Osteoblast (primary cell): ENCODE data around the gene PDCD1LG2. TPM values are rescaled to one million over a fixed set of nuclear protein-coding genes. Genes with fewer than 3 reads are reported as not detected.
A peak's percentile ranks its signal among the peaks of the same experiment; 100 is the strongest.
"Not testable (repeated sequence)": the region's sequence is repeated elsewhere in the genome, so short reads cannot be mapped to it uniquely, and the experiment has no call there.

Experiments used
- DNase-seq: peaks from one replicate; pipeline ENCODE4 v3.0.0; 2011; ENCODE audit warnings: low spot score, mixed read lengths; ENCODE audit not compliant: insufficient read length; ENCODE audit errors: missing footprints
- H2AFZ ChIP-seq: 2 replicates; pipeline ENCODE4 v1.6.0; 2011; ENCODE audit warnings: mild to moderate bottlenecking, low read length
- H3K27ac ChIP-seq: 2 replicates; pipeline ENCODE4 v1.5.1; 2011; ENCODE audit warnings: mild to moderate bottlenecking, low read depth, low read length, moderate library complexity
- H3K27me3 ChIP-seq: 2 replicates; pipeline ENCODE4 v1.6.0; 2012; ENCODE audit warnings: mild to moderate bottlenecking, control low read depth, inconsistent platforms, low read length, moderate library complexity; ENCODE audit not compliant: insufficient read depth
- H3K36me3 ChIP-seq: 2 replicates; pipeline ENCODE4 v1.5.1; 2011; ENCODE audit warnings: mild to moderate bottlenecking, low read length, control low read depth, moderate library complexity; ENCODE audit not compliant: insufficient read depth
- H3K4me1 ChIP-seq: 2 replicates; pipeline ENCODE4 v1.5.1; 2011; ENCODE audit warnings: mild to moderate bottlenecking, low read length, control low read depth, moderate library complexity; ENCODE audit not compliant: insufficient read depth
- H3K4me2 ChIP-seq: 2 replicates; pipeline ENCODE4 v1.6.0; 2011; ENCODE audit warnings: mild to moderate bottlenecking, low read length; ENCODE audit not compliant: insufficient read depth
- H3K4me3 ChIP-seq: fragments of 200-600 bp; sonication (generic); 3 replicates; pipeline ENCODE4 v1.5.1; 2012; ENCODE audit warnings: mild to moderate bottlenecking, low read length, inconsistent platforms; ENCODE audit not compliant: insufficient read depth
- H3K79me2 ChIP-seq: 2 replicates; pipeline ENCODE4 v1.6.0; 2012; ENCODE audit warnings: mild to moderate bottlenecking, low read length, control low read depth, inconsistent platforms; ENCODE audit not compliant: insufficient read depth
- H3K9me3 ChIP-seq: 2 replicates; pipeline ENCODE4 v1.5.1; 2011; ENCODE audit warnings: low read depth, low read length, control low read depth
- H4K20me1 ChIP-seq: 2 replicates; pipeline ENCODE4 v1.6.0; 2012; ENCODE audit warnings: mild to moderate bottlenecking, low read length, control low read depth; ENCODE audit not compliant: insufficient read depth
- total RNA-seq: library from RNA; depleted of rRNA; stranded (reverse); fragments of >200 nt; gene quantifications from 2 replicates; pipeline ENCODE4 v1.2.3, GENCODE V29; 2012
- TF ChIP-seq, protein P1 (sequence below): IDR thresholded peaks from 2 replicates; pipeline ENCODE4 v1.5.1; 2011; ENCODE audit warnings: mild to moderate bottlenecking, low read depth, low read length, moderate library complexity; ENCODE audit errors: extremely low read depth

Gene PDCD1LG2
- total RNA-seq, result 4.7 and 5.3 TPM in 2 replicates

DNA sequence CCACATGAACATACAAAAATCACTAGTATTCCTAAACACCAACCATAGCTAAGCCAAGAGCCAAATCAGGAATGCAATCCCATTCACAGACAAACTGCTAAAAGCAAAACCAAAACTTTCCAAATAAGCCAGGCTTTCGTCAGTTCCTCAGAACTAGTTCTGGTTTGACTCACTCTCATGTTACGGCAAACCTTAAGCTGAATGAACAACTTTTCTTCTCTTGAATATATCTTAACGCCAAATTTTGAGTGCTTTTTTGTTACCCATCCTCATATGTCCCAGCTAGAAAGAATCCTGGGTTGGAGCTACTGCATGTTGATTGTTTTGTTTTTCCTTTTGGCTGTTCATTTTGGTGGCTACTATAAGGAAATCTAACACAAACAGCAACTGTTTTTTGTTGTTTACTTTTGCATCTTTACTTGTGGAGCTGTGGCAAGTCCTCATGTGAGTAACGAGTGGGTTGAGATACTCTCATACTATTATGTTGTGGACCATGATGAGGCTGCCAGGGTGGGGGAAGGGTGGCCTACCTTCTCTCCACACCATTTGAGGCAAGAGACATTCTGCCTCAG, at the start of gene PDCD1LG2:
TSS of gene PDCD1LG2 (plus strand) at position 172 of the 572 bp plus-strand sequence. CDS start 12,016 bp downstream, outside the sequence.
- Histone ChIP-seq H3K4me1 (peaks cover 53% of the 10 kb centered on the region), H4K20me1 (no peaks in the 10 kb centered on the region), H3K9me3 (no peaks in the 10 kb centered on the region), H2AFZ (peak within 1 kb of the TSS; percentile 81), H3K4me2 (peak within 1 kb of the TSS; percentile 97), H3K4me3 (peak within 1 kb of the TSS; percentile 75), H3K79me2 (peaks cover 42% of the 10 kb centered on the region), H3K27me3 (no peaks in the 10 kb centered on the region), H3K27ac (peak within 1 kb of the TSS; percentile 96), H3K36me3 (no peaks in the 10 kb centered on the region)
- TF ChIP-seq, protein P1, sequence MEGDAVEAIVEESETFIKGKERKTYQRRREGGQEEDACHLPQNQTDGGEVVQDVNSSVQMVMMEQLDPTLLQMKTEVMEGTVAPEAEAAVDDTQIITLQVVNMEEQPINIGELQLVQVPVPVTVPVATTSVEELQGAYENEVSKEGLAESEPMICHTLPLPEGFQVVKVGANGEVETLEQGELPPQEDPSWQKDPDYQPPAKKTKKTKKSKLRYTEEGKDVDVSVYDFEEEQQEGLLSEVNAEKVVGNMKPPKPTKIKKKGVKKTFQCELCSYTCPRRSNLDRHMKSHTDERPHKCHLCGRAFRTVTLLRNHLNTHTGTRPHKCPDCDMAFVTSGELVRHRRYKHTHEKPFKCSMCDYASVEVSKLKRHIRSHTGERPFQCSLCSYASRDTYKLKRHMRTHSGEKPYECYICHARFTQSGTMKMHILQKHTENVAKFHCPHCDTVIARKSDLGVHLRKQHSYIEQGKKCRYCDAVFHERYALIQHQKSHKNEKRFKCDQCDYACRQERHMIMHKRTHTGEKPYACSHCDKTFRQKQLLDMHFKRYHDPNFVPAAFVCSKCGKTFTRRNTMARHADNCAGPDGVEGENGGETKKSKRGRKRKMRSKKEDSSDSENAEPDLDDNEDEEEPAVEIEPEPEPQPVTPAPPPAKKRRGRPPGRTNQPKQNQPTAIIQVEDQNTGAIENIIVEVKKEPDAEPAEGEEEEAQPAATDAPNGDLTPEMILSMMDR, result no peak
- DNase-seq, result no peak

DNA sequence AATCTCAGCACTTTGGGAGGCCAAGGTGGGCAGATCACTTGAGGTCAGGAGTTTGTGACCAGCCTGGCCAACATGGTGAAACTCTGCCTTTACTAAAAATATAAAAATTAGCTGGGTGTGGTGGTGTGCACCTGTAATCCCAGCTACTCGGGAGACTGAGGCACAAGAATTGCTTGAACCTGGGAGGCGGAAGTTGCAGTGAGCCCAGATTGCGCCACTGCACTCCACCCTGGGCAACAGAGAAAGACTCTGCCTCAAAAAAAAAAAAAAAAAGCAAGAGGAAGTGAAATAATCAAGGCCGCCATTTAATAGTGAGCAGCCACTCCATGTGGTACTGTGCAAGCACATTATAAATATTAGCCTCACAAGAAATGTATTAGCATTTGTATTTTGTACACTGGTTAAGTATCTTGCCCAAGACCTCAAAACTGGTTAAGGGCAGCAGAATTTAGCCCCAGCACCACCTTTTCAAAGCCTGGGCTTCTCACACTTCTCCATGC, 45.5 kb upstream of the PDCD1LG2 start:
- not testable (repeated sequence) for H3K9me3 ChIP-seq, H3K4me3 ChIP-seq, H3K79me2 ChIP-seq, H2AFZ ChIP-seq, H3K27me3 ChIP-seq, DNase-seq, H4K20me1 ChIP-seq, H3K4me1 ChIP-seq, H3K27ac ChIP-seq, H3K4me2 ChIP-seq
- H3K36me3 ChIP-seq, result peaks cover 36% of the 10 kb centered on the region

DNA sequence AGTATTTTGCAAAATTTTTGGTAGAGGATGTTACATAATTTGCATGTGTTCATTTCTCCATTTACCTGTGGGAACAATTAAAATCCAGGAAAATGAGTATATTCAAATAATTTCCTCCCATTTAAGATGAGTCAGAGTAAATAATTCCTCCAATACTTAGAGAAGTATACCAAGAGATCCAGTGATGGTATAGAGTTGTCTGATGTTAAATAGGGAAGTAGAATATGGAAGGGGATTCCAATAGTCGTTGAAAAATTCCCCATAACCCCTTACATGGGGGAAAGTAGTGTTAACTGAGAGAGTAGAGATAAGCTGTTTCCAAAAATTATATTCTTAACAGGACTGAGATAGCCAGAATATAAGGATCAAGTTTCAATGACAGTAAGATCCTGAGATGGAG, 44.3 kb upstream of the PDCD1LG2 start:
- Histone ChIP-seq H4K20me1 (no peaks in the 10 kb centered on the region), H3K4me2 (no peak overlapping the region), H2AFZ (no peak overlapping the region), H3K36me3 (peaks cover 36% of the 10 kb centered on the region), H3K9me3 (no peaks in the 10 kb centered on the region), H3K27me3 (no peaks in the 10 kb centered on the region), H3K79me2 (no peaks in the 10 kb centered on the region), H3K4me1 (no peaks in the 10 kb centered on the region), H3K4me3 (no peak overlapping the region), H3K27ac (no peak overlapping the region)
- DNase-seq, result no peak
- TF ChIP-seq, protein P1, result no peak

DNA sequence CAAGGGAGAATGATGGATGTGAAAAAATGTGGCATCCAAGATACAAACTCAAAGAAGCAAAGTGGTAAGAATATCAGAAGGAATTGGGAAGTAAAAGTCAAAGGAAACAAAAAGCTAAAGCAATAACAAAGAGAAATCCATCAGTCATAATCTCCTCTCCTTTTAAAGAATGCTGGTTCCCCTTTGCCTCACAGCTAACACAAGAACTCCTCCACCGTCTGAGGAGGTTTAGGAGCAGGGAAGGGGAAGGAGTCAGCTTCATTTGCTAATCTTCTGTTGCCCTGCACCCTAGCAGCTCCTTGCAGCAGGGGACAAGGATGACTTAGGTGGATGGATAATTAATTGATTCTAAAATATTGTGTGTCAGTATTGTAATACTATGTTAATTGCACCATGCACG, 43.6 kb upstream of the PDCD1LG2 start:
- TF ChIP-seq, protein P1, result no peak
- DNase-seq, result no peak
- H3K4me1 ChIP-seq, result no peaks in the 10 kb centered on the region

More for the DNA sequence above, 43.6 kb upstream of the PDCD1LG2 start:
- no peak overlapping the region for H3K4me2 ChIP-seq
- no peak overlapping the region for H3K27ac ChIP-seq
- H3K9me3 ChIP-seq, result no peaks in the 10 kb centered on the region
- no peaks in the 10 kb centered on the region for H3K79me2 ChIP-seq
- peaks cover 36% of the 10 kb centered on the region for H3K36me3 ChIP-seq
- no peaks in the 10 kb centered on the region for H4K20me1 ChIP-seq
- H3K27me3 ChIP-seq, result no peaks in the 10 kb centered on the region
- H2AFZ ChIP-seq, result no peak overlapping the region
- H3K4me3 ChIP-seq, result no peak overlapping the region
